IPS-20b (cell line): ENCODE data around the gene CUL9.

ENCODE experiments used
- H3K27ac ChIP-seq: one replicate; pipeline ENCODE4 v1.5.1; 2013; ENCODE audit warnings: low read length
- H3K27me3 ChIP-seq: 2 replicates; pipeline ENCODE4 v1.6.1; 2013; ENCODE audit warnings: mild to moderate bottlenecking, low read length, inconsistent platforms; ENCODE audit not compliant: insufficient read depth
- H3K36me3 ChIP-seq: 2 replicates; pipeline ENCODE4 v1.6.1; 2013; ENCODE audit warnings: low read depth, mild to moderate bottlenecking, inconsistent platforms, low read length, moderate library complexity; ENCODE audit not compliant: insufficient read depth
- H3K4me1 ChIP-seq: 2 replicates; pipeline ENCODE4 v1.6.1; 2013; ENCODE audit warnings: mild to moderate bottlenecking, control low read depth, inconsistent platforms, low read length, moderate library complexity; ENCODE audit not compliant: insufficient read depth
- H3K4me3 ChIP-seq: 2 replicates; pipeline ENCODE4 v1.5.1; 2013; ENCODE audit warnings: mild to moderate bottlenecking, low read length, inconsistent platforms
- H3K9ac ChIP-seq: 2 replicates; pipeline ENCODE4 v1.6.1; 2013; ENCODE audit warnings: low read depth, mild to moderate bottlenecking, inconsistent platforms, low read length, moderate library complexity
- H3K9me3 ChIP-seq: 2 replicates; pipeline ENCODE4 v1.6.1; 2013; ENCODE audit warnings: mild to moderate bottlenecking, low read depth, low read length, inconsistent platforms; ENCODE audit not compliant: insufficient read depth

Gene CUL9

DNA sequence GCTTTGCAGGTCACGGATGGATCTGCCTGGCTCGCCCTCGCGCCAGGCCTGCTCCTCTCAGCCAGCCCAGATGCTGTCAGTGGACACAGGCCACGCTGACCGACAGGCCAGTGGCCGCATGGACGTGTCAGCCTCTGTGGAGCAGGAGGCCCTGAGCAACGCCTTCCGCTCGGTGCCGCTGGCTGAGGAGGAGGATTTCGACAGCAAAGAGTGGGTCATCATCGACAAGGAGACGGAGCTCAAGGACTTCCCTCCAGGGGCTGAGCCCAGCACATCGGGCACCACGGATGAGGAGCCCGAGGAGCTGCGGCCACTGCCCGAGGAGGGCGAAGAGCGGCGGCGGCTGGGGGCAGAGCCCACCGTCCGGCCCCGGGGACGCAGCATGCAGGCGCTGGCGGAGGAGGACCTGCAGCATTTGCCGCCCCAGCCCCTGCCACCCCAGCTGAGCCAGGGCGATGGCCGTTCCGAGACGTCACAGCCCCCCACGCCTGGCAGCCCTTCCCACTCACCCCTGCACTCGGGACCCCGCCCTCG is 80.9 kb downstream of the CUL9 start:
- H3K27ac ChIP-seq, result no peak overlapping the region
- H3K27me3 ChIP-seq, result peaks cover 5% of the 10 kb centered on the region

DNA sequence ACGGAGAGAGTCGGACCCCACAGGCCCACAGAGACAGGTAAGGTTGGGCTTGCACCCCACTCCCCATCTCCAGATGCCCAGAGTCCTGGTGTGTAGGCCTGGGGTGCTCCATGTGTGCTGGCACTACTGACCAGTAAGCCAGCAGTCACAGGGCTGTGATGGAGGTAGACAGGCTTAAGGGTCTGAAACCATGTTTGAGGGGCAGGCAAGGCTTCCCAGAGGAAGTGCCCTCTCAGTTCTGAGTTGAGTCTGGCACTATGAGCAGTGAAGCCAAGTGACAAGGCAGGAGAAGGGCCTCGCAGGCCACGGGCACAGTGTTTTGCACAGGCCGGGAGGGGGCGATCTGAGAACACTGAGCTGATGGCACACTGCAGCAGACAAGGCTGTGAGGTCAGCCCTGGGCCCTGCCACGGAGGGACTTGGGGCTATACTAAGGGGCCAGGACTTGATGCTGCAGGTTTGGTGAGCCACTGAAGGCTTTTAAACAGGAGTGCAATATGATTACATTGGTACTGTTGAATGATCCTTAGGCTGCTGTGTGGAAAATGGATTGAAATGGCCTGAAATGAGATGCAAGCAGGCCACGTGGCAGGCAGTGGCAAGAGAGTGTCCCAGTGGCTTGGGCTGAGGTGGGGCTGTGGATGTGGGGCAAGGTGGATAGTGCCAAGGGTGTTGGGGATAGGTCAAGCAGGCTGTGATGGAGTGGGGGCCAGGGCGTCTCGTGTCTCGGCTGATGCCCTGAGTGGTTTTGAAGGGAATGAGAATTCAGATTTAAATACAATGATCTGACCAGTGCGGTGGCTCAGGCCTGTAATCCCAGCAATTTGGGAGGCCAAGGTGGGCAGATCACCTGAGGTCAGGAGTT is 81.5 kb downstream of the CUL9 start:
- no peaks in the 10 kb centered on the region for H3K36me3 ChIP-seq
- H3K9ac ChIP-seq, result no peak overlapping the region
- H3K27me3 ChIP-seq, result peaks cover 12% of the 10 kb centered on the region
- no peak overlapping the region for H3K27ac ChIP-seq
- H3K4me1 ChIP-seq, result peaks cover 6% of the 10 kb centered on the region; the same call in 1 of the 2 replicates
- H3K9me3 ChIP-seq, result no peaks in the 10 kb centered on the region
- H3K4me3 ChIP-seq, result no peak overlapping the region

More for the DNA sequence above, 80.9 kb downstream of the CUL9 start:
- Histone ChIP-seq H3K4me1 (peaks cover 6% of the 10 kb centered on the region; the same call in 1 of the 2 replicates), H3K4me3 (no peak overlapping the region), H3K9ac (no peak overlapping the region), H3K36me3 (no peaks in the 10 kb centered on the region), H3K9me3 (no peaks in the 10 kb centered on the region)

DNA sequence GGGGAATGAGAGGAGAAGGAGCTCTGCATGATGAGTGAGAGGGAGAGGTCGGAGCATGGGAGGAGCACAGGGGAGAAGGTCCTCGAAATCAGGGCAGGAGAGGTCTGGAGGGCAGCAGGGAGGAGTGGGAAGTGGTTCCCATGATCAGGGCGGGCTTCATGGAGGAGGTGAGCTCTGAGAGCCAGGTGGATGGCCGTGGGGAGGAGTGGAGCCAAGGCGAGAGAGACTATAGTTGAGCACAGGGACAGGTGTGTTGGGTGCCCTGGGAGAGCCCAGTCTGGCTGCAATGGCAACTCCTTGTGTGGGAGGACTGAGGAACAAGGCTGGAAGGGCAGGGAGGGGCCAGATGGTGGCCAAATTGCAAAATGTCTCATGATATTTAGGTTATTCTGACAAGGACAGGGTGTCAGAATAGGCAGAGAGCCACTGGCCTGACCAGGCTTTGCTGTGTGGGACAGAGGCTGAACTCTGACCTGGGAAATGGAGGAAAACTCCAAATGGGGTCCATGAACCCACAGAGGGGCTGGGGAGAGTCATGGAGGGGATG is 82.7 kb downstream of the CUL9 start:
- Histone ChIP-seq H3K4me1 (peaks cover 6% of the 10 kb centered on the region; the same call in 1 of the 2 replicates), H3K27ac (no peak overlapping the region), H3K4me3 (no peak overlapping the region), H3K27me3 (peaks cover 24% of the 10 kb centered on the region), H3K36me3 (no peaks in the 10 kb centered on the region), H3K9ac (no peak overlapping the region), H3K9me3 (no peaks in the 10 kb centered on the region)

DNA sequence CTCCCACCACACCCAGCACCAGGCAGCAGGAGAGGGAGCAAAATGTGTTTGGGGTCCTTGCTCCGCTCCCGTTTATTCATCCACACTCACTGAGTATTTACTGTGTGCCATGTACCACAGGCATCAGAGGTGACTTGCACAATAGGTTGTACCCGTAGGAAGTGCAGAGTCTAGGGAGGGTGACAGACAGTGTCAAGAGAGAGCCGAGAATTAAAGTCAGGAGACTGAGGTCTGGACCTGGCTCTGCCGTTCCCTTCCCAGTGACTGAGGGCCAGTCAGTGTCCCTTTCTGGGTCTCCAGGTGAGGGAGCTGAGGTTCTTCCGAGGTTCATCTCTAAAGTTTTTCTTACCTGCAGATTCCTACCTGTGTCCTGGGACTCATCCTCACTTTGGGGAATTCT is 83.6 kb downstream of the CUL9 start:
- Histone ChIP-seq H3K27ac (no peak overlapping the region), H3K9ac (no peak overlapping the region), H3K4me1 (peaks cover 6% of the 10 kb centered on the region; the same call in 1 of the 2 replicates)

DNA sequence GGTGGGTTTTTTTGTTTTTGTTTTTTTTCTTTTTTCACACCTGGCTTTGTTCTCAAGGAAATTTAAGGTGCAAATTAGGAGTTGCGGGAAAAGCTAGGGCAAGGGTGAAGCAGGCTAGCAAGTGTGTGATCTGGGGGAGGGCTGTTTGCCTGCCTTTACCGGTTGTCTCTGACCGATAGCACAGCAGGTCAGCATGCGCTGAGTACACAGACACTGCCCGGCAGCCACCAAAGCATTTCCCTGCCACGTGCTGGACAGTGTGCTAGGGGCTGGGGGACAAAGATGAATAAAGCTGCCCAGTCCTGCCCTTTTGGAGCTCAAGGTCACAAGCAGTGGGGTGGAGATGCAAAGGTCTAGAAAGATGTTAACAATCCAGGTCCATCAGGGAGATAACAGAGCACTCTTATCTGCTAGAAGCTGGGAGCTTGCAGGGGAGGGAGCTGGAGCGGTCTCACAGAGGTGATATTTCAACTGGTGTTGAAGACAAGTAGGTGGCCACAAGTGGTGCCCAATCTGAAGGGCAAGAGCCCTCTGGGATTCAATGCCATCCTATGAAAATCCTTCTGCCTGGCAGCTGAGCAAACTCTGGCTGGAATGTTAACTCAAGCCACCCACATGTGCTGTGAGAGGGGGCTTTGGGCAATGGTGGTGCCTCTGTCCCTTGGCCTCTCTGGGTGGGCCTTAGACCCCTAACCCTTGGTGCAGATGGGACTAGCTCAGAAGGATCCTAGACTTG is 85.8 kb downstream of the CUL9 start:
- H3K9ac ChIP-seq, result peak overlapping the region; percentile 16; the same call in 1 of the 2 replicates
- H3K4me3 ChIP-seq, result no peak overlapping the region
- H3K36me3 ChIP-seq, result no peaks in the 10 kb centered on the region
- H3K27me3 ChIP-seq, result peaks cover 52% of the 10 kb centered on the region
- peaks cover 6% of the 10 kb centered on the region; the same call in 1 of the 2 replicates for H3K4me1 ChIP-seq
- no peaks in the 10 kb centered on the region for H3K9me3 ChIP-seq
- H3K27ac ChIP-seq, result no peak overlapping the region

More for the DNA sequence above, 83.6 kb downstream of the CUL9 start:
- H3K27me3 ChIP-seq, result peaks cover 33% of the 10 kb centered on the region
- no peaks in the 10 kb centered on the region for H3K36me3 ChIP-seq
- no peaks in the 10 kb centered on the region for H3K9me3 ChIP-seq
- H3K4me3 ChIP-seq, result no peak overlapping the region

DNA sequence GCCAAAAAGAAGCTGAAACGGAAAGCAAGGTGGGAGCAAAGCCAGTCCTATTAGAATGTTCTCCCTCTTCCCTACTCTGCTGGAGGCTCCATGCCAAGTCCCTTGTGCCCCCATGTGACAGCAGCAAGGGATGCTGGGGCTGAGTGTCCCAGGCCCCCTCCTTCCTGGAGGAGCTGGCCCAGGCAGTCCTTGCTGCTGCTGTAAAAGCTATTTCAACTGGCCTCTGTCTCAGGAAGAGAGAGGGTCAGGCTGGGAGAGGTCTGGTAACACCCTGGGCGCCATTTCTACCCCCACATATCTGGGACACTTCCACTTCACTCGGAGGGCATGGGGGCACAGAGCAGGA is 86.3 kb downstream of the CUL9 start:
- no peak overlapping the region for H3K27ac ChIP-seq
- no peak overlapping the region for H3K4me3 ChIP-seq
- H3K36me3 ChIP-seq, result no peaks in the 10 kb centered on the region
- H3K4me1 ChIP-seq, result peaks cover 6% of the 10 kb centered on the region; the same call in 1 of the 2 replicates
- no peaks in the 10 kb centered on the region for H3K9me3 ChIP-seq
- H3K9ac ChIP-seq, result no peak overlapping the region
- peaks cover 57% of the 10 kb centered on the region for H3K27me3 ChIP-seq

DNA sequence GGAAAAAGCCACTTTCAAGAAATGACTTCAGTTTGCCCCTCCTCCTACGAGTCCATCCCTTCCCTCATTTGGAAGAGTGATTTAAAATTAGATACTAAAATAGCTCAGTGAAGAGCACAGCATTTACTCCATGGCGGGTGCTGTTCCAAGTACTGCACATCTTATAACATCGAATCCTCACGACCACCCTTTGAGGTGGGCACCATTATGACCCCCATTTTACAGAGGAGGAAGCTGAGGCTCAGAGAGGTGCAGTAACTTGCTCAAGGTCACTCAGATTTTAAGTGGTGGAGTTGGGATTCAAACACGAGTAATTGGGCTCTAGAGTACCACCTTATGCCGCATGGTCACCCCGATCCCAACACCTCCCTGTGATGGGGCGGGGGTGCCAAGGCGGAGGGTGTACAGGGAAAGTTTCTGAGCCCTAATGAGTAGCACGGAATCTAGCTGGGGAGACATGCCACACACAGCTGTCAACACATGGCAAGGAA is 86.8 kb downstream of the CUL9 start:
- peaks cover 62% of the 10 kb centered on the region for H3K27me3 ChIP-seq
- H3K4me1 ChIP-seq, result peaks cover 6% of the 10 kb centered on the region; the same call in 1 of the 2 replicates
- 0 out of 2 replicates have a peak overlapping the region, but pooled peaks have one; percentile 45 for H3K4me3 ChIP-seq
- no peak overlapping the region for H3K9ac ChIP-seq
- no peaks in the 10 kb centered on the region for H3K9me3 ChIP-seq
- no peaks in the 10 kb centered on the region for H3K36me3 ChIP-seq
- no peak overlapping the region for H3K27ac ChIP-seq

DNA sequence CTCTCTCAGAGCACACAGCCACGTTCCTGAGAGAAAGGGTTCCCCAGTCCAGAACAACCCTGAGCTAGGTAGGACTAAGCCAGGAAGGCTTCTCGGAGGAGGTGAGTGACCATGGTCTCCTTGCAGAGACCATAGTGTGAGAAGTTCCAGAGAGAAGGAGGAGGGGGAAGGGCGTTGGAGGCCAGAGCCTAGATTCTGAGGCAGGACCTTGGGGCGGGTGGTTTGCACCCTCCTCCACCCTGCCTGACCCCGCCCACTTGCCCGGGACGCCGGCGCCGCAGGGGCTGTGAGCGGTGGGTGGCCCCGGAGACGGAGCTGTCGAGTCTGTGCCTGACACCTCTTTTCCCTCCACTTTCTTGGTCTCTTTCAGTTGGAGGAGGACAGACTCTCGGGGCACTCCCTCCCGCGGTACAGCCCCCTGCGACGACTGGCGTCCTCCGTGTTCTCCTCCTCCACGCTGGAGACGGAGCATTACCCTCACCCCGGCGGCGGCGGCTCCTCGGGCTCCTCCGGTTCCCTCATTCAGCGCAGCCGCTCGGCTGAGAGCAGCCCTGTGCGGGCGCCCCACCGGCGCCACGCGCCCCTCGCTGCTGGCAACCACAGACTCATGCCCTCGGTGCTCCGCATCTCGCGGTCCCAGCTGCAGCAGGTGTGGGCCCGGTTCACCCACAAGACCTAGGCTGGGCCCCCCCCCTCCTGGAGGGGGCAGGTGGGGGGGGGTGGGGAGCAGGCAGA is 87.4 kb downstream of the CUL9 start:
- H3K4me3 ChIP-seq, result peak overlapping the region; percentile 45; the same call in 1 of the 2 replicates
- no peak overlapping the region for H3K27ac ChIP-seq
- H3K27me3 ChIP-seq, result peaks cover 68% of the 10 kb centered on the region
- H3K9ac ChIP-seq, result no peak overlapping the region
- H3K9me3 ChIP-seq, result no peaks in the 10 kb centered on the region
- H3K4me1 ChIP-seq, result peaks cover 6% of the 10 kb centered on the region; the same call in 1 of the 2 replicates
- H3K36me3 ChIP-seq, result no peaks in the 10 kb centered on the region

DNA sequence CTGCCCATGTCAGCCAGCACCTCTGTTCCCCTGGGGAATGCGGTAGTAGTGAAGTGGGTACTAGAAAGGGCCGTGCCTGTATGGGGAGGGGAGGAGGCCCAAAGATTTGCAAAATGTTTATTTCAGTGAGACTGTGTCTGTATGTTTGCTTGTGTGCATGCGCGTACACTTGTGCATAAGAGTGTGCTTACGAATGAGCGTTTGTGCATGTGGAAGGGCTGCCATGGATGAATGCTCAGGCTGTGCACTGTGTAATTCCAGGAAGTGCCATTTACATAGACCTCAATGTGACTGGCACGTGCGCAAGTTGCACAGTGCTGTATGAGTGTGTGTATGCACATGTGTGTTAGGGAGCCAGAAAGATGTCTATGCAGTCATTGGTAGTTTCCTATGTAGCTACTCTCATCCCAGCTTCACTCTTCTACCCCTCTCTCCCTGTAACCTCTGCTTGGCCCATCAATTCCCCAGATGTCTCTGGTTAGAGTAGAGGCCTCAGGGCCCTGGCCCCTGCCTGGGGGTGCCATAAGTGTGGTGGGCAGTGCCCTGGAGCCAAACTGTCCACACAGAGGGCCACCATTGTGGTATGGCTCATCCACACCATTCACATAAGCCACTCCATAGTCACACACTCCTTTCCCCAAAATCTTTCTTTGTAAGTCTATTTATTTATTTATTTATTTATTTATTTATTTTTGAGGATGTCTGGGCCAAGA is 89.3 kb downstream of the CUL9 start:
- Histone ChIP-seq H3K9ac (no peak overlapping the region), H3K9me3 (no peaks in the 10 kb centered on the region), H3K27me3 (peaks cover 86% of the 10 kb centered on the region), H3K4me3 (no peak overlapping the region), H3K4me1 (peaks cover 8% of the 10 kb centered on the region; the same call in 1 of the 2 replicates), H3K27ac (no peak overlapping the region), H3K36me3 (no peaks in the 10 kb centered on the region)

DNA sequence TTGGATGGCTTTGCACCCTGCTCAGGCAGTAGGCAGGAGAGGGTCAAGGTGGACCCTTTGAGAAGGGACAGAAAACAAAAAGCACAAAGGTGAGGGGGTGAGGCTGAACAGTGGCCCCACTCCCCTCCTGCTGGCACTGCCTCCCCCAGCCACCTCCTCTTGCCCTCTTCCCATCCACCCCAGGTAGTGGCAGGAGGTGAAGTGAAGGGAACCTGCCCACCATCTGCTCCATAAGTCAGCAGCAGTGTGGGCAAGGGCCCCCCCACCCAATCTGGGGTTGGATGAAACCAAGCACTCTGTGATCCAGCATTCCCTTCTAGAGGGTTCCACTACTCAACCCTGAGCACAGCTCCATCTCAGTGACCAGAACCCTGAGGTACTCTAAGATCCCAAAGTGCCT is 89.9 kb downstream of the CUL9 start:
- no peak overlapping the region for H3K27ac ChIP-seq
- no peaks in the 10 kb centered on the region for H3K36me3 ChIP-seq
- H3K4me1 ChIP-seq, result peaks cover 12% of the 10 kb centered on the region
- H3K4me3 ChIP-seq, result no peak overlapping the region
- H3K9me3 ChIP-seq, result no peaks in the 10 kb centered on the region
- H3K9ac ChIP-seq, result no peak overlapping the region
- peaks cover 93% of the 10 kb centered on the region for H3K27me3 ChIP-seq
